DOHH2 (cell line): ENCODE results near the gene RAB13.

Source experiments
- H3F3A ChIP-seq: fragments of 200-600 bp; sonication (generic), shearing (Covaris generic); 2 replicates; pipeline ENCODE4 v1.6.0; 2016; ENCODE audit warnings: antibody characterized with exemption, mild to moderate bottlenecking; ENCODE audit not compliant: control insufficient read depth, insufficient read depth
- H3K27ac ChIP-seq: fragments of 200-600 bp; sonication (generic); 2 replicates; pipeline ENCODE4 v1.5.1; 2014; ENCODE audit warnings: low read depth, mild to moderate bottlenecking, low read length, moderate library complexity
- H3K27me3 ChIP-seq: fragments of 200-600 bp; sonication (generic); 2 replicates; pipeline ENCODE4 v1.6.1; 2014; ENCODE audit warnings: mild to moderate bottlenecking, low read length, mixed read lengths; ENCODE audit not compliant: control insufficient read depth
- H3K36me3 ChIP-seq: fragments of 200-600 bp; sonication (generic); 2 replicates; pipeline ENCODE4 v1.6.1; 2014; ENCODE audit warnings: mild to moderate bottlenecking, low read length, moderate library complexity, mixed read lengths; ENCODE audit not compliant: control insufficient read depth
- H3K4me1 ChIP-seq: fragments of 200-600 bp; sonication (generic); 2 replicates; pipeline ENCODE4 v1.6.1; 2014; ENCODE audit warnings: mild to moderate bottlenecking, low read length, mixed read lengths; ENCODE audit not compliant: control insufficient read depth
- H3K4me2 ChIP-seq: fragments of 200-600 bp; sonication (generic); 2 replicates; pipeline ENCODE4 v1.6.0; 2014; ENCODE audit warnings: mild to moderate bottlenecking, low read length, moderate library complexity
- H3K4me3 ChIP-seq: fragments of 200-600 bp; sonication (generic); 2 replicates; pipeline ENCODE4 v1.5.1; 2014; ENCODE audit warnings: mild to moderate bottlenecking, low read length, mixed read lengths
- H3K79me2 ChIP-seq: fragments of 200-600 bp; sonication (generic); 2 replicates; pipeline ENCODE4 v1.6.1; 2014; ENCODE audit warnings: mild to moderate bottlenecking, low read length, mixed read lengths; ENCODE audit not compliant: control insufficient read depth
- H3K9me2 ChIP-seq: fragments of 200-600 bp; sonication (generic); replicated peaks from 2 replicates; pipeline ENCODE4 v1.6.1; 2014; ENCODE audit warnings: mild to moderate bottlenecking, low read length, mixed read lengths; ENCODE audit not compliant: control insufficient read depth
- H3K9me3 ChIP-seq: fragments of 200-600 bp; sonication (generic); 2 replicates; pipeline ENCODE4 v1.6.1; 2014; ENCODE audit warnings: antibody characterized with exemption, low read length, mixed read lengths; ENCODE audit not compliant: control insufficient read depth, insufficient read depth
- H4K20me1 ChIP-seq: fragments of 200-600 bp; sonication (generic); 2 replicates; pipeline ENCODE4 v1.6.0; 2014; ENCODE audit warnings: low read depth, mild to moderate bottlenecking, antibody characterized with exemption, low read length, moderate library complexity; ENCODE audit not compliant: control insufficient read depth, insufficient read depth
- EZH2phosphoT487 ChIP-seq: fragments of 200-600 bp; sonication (generic); IDR thresholded peaks from 2 replicates; pipeline ENCODE4 v1.6.1; 2017; ENCODE audit warnings: borderline replicate concordance, mild to moderate bottlenecking, antibody characterized with exemption, low read length, moderate library complexity, mixed read lengths
- TF ChIP-seq, protein P1 (sequence below): fragments of 200-600 bp; sonication (generic); IDR thresholded peaks from one replicate; pipeline ENCODE4 v1.5.1; 2014; ENCODE audit warnings: antibody characterized with exemption, mild to moderate bottlenecking, low read depth, low read length; ENCODE audit not compliant: poor library complexity, severe bottlenecking

Gene RAB13

DNA sequence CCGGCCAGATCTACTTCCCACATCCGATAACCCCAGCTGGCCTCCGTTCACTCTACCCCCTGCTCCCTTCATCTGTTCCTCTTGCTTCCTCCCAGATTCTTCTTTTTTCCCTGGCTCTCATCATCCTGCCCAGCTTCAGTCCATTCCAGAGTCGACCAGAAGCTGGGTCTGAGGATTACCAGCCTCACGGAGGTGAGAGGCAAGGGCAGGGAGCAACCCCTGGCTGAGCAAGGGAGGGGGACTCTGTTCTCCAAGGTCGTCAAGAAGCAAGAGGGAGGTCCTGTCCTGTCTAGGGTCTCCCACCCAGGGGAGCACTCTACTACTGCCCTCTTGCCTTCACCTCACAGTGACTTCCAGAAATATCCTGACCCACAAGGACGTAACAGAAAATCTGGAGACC, 12.6 kb downstream of the RAB13 start:
- Histone ChIP-seq H3K4me3 (no peak overlapping the region), H3K27ac (no peak overlapping the region), H3K9me3 (no peaks in the 10 kb centered on the region), H3K4me2 (no peak overlapping the region), H3F3A (peaks cover 23% of the 10 kb centered on the region), H3K79me2 (peaks cover 42% of the 10 kb centered on the region), H4K20me1 (no peaks in the 10 kb centered on the region), H3K4me1 (peaks cover 31% of the 10 kb centered on the region), H3K9me2 (no peaks in the 10 kb centered on the region), H3K36me3 (peaks cover 50% of the 10 kb centered on the region), H3K27me3 (no peaks in the 10 kb centered on the region)
- no peak for TF ChIP-seq EZH2phosphoT487
- TF ChIP-seq, protein P1, sequence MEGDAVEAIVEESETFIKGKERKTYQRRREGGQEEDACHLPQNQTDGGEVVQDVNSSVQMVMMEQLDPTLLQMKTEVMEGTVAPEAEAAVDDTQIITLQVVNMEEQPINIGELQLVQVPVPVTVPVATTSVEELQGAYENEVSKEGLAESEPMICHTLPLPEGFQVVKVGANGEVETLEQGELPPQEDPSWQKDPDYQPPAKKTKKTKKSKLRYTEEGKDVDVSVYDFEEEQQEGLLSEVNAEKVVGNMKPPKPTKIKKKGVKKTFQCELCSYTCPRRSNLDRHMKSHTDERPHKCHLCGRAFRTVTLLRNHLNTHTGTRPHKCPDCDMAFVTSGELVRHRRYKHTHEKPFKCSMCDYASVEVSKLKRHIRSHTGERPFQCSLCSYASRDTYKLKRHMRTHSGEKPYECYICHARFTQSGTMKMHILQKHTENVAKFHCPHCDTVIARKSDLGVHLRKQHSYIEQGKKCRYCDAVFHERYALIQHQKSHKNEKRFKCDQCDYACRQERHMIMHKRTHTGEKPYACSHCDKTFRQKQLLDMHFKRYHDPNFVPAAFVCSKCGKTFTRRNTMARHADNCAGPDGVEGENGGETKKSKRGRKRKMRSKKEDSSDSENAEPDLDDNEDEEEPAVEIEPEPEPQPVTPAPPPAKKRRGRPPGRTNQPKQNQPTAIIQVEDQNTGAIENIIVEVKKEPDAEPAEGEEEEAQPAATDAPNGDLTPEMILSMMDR, result no peak

DNA sequence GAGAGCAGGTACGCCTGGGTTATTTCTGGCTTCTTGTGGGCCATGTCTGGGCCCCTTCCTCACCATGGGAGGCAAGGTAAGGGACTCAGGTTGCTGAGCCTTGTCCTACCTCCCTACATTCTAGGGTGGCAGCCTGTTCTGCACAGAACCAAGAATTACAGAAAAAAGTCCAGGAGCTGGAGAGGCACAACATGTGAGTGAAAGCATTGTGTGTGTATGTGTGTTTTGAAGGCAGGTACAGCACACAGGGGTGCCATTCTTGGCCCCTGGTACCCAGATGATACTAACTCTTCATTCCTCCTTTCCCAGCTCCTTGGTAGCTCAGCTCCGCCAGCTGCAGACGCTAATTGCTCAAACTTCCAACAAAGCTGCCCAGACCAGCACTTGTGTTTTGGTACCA, 13.1 kb downstream of the RAB13 start:
- Histone ChIP-seq H3K4me2 (no peak overlapping the region), H3K27me3 (no peaks in the 10 kb centered on the region), H3K9me3 (no peaks in the 10 kb centered on the region), H3K4me3 (no peak overlapping the region), H3K9me2 (no peaks in the 10 kb centered on the region), H3K4me1 (peaks cover 28% of the 10 kb centered on the region), H3F3A (peaks cover 23% of the 10 kb centered on the region), H3K27ac (no peak overlapping the region), H3K79me2 (peaks cover 42% of the 10 kb centered on the region), H3K36me3 (peaks cover 49% of the 10 kb centered on the region), H4K20me1 (no peaks in the 10 kb centered on the region)
- TF ChIP-seq, protein P1, result no peak
- no peak for TF ChIP-seq EZH2phosphoT487

DNA sequence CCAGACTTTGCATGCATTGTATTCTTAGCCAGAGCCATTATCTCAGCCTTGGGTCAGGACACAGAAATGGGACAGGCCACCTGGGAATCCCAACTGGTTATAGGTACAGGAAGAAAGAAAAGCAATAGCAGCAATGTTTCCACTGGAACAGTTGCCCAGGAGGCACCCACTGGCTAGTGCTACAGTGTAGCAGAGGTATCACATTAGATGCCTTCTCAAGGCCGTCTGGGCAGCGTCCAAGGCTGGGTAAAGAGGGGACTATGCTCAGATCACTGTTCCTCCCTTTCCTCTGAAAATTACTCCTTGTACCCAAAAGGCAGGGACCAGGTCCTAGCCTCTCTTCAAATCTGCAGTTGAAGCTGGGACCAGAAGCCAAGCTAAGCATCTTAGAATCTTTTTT, 15.8 kb downstream of the RAB13 start:
- no peak overlapping the region for H3K4me2 ChIP-seq
- H3F3A ChIP-seq, result peaks cover 33% of the 10 kb centered on the region
- H3K9me2 ChIP-seq, result no peaks in the 10 kb centered on the region
- no peaks in the 10 kb centered on the region for H3K27me3 ChIP-seq
- H3K4me1 ChIP-seq, result peaks cover 25% of the 10 kb centered on the region
- no peaks in the 10 kb centered on the region for H3K9me3 ChIP-seq
- H3K27ac ChIP-seq, result no peak overlapping the region
- no peak overlapping the region for H3K4me3 ChIP-seq
- peaks cover 34% of the 10 kb centered on the region for H3K79me2 ChIP-seq
- H3K36me3 ChIP-seq, result peaks cover 32% of the 10 kb centered on the region
- TF ChIP-seq EZH2phosphoT487, result no peak
- TF ChIP-seq, protein P1, result no peak
- no peaks in the 10 kb centered on the region for H4K20me1 ChIP-seq
